Activated CD4-positive, alpha-beta T cell treated with anti-CD3 and anti-CD28 coated beads for 36 hours (primary cell): ENCODE measurements around the gene KRTAP4-12. TPM values are rescaled to one million over a fixed set of nuclear protein-coding genes. Genes with fewer than 3 reads are reported as not detected.
"Not testable (repeated sequence)": the region's sequence is repeated elsewhere in the genome, so short reads cannot be mapped to it uniquely, and the experiment has no call there.

Experiments used
- ATAC-seq: fragments of 200-7000 bp; cut with Tn5 transposase; one replicate; pipeline ENCODE4 v1.10.0; 2021; ENCODE audit warnings: mild to moderate bottlenecking, moderate library complexity
- CTCF ChIA-PET: fragments of 350-600 bp; sonication (Branson Sonifier 250); formaldehyde crosslinking; loops from one replicate; lab custom pipeline; 2021; ENCODE audit warnings: antibody characterized with exemption; lab: Charles Lee
- POLR2A ChIA-PET: fragments of 350-600 bp; sonication (Branson Sonifier 250); formaldehyde crosslinking; loops from one replicate; lab custom pipeline; 2021; ENCODE audit warnings: antibody characterized with exemption, inconsistent platforms; lab: Charles Lee
- DNase-seq: peaks from one replicate; pipeline ENCODE4 v3.0.0-alpha.2; 2020
- H3K27ac Mint-ChIP-seq: one replicate; pipeline ENCODE4 v1.8.0; 2021; ENCODE audit warnings: mixed read lengths
- H3K27me3 Mint-ChIP-seq: one replicate; pipeline ENCODE4 v1.8.0; 2021; ENCODE audit warnings: mixed read lengths
- H3K36me3 Mint-ChIP-seq: one replicate; pipeline ENCODE4 v1.8.0; 2021; ENCODE audit warnings: low read depth, mixed read lengths
- H3K4me1 Mint-ChIP-seq: one replicate; pipeline ENCODE4 v1.8.0; 2021; ENCODE audit warnings: mixed read lengths
- H3K4me3 Mint-ChIP-seq: one replicate; pipeline ENCODE4 v1.8.0; 2021; ENCODE audit warnings: mild to moderate bottlenecking, moderate library complexity, mixed read lengths
- H3K9me3 Mint-ChIP-seq: one replicate; pipeline ENCODE4 v1.8.0; 2021; ENCODE audit warnings: low read depth, mixed read lengths
- intact Hi-C, 2 experiments: fragments of 100-400 bp; cut with DNase I in 1 of 2; cut with micrococcal nuclease in 1 of 2; formaldehyde crosslinking; loops; one replicate each; pipeline versions ENCODE4 v1.14.2 to v1.15.1; 2022 to 2024; cut with DNase I, micrococcal nuclease
- total RNA-seq, 2 experiments: library from RNA; stranded (reverse); gene quantifications; one replicate each; pipeline ENCODE4 v1.2.3, GENCODE V29; 2021

Gene KRTAP4-12
- total RNA-seq, 2 experiments from 2014 or later = not detected

DNA sequence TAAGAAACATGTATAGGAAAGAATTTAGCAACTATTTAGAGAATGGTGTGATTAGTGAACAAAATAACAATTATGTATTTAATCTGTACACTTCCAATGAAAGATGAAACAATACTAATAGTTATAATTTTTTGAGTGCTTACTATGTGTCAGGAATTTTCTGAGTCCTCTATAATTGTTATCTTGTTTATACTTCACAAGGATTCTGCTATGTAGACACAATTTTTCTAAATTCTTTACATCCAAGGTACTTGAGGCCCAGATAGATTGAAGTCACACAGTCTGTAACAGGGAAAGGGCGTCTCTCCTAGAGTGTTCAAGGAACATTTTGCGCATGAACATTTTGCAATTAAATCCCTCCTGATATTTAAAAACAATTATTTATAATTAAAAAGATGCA lies 1.1 kb upstream of the KRTAP4-12 start:
- H3K4me1 Mint-ChIP-seq = peaks cover 48% of the 10 kb centered on the region
- no peaks in the 10 kb centered on the region for H3K27me3 Mint-ChIP-seq
- CTCF ChIA-PET = no interaction called here
- H3K4me3 Mint-ChIP-seq = no peak overlapping the region
- peaks cover 3% of the 10 kb centered on the region for H3K9me3 Mint-ChIP-seq
- no peak overlapping the region for H3K27ac Mint-ChIP-seq
- DNase-seq (no peak), ATAC-seq (no peak)
- POLR2A ChIA-PET = no interaction called here
- intact Hi-C loops = loop anchor here in 1 of 2 experiments (5.0 kb wide), 1 partner anchor 212 kb away; no protein-coding TSS in a partner anchor
- peaks cover 3% of the 10 kb centered on the region for H3K36me3 Mint-ChIP-seq

DNA sequence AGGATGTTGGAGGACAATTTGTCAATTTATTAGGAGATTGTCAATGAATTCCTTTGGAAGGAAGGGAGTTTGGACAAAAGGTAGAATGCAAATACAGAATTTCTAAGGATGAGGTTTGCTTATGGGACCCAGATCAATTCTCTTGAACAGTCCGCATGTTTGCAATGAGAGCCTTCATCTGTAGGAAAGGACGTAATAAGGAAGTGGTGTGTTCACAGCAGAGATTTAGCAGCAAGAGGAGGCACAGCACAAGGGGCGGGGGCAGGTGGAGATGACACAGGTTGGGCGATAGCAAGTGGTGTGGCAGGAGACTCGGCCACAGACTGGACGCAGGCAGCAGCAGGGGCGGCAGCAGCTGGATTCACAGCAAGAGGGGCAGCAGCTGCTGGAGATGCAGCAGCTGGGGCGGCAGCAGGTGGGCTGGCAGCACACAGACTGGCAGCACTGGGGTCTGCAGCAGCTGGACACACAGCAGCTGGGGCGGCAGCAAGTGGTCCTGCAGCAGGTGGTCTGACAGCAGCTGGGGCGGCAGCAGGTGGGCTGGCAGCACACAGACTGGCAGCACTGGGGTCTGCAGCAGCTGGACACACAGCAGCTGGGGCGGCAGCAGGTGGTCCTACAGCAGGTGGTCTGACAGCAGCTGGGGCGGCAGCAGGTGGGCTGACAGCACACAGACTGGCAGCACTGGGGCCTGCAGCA lies 541 bp downstream of the KRTAP4-12 start:
- DNase-seq, H3K4me3 Mint-ChIP-seq, intact Hi-C loops, H3K9me3 Mint-ChIP-seq, ATAC-seq, H3K36me3 Mint-ChIP-seq, H3K27me3 Mint-ChIP-seq, POLR2A ChIA-PET: not testable (repeated sequence)
- CTCF ChIA-PET = interaction anchor here (0.6 kb wide), 1 partner anchor 88 kb away, joined by 3 read pairs; no protein-coding TSS in a partner anchor
- Mint-ChIP-seq H3K27ac (peak overlapping the region; percentile 55), H3K4me1 (peaks cover 55% of the 10 kb centered on the region)

DNA sequence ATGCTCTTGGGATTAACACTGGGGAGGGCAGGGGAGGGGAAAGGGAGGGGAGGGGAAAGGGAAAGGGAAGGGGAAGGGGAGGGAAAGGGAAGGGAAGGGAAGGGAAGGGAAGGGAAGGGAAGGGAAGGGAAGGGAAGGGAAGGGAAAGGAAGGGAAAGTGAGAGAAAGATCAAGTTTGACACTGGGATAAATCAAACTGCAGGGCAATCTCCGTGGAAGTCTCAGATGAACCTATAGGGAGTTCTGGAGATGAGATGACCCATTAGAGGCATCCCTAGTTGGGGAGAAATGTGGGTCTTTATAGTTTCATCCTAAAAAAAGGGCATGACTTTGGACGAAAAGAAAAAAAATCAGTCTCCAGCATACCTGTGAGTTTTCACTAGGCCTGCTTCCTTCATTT lies 2.2 kb downstream of the KRTAP4-12 start:
- Mint-ChIP-seq H3K9me3 (peaks cover 3% of the 10 kb centered on the region), H3K36me3 (peaks cover 3% of the 10 kb centered on the region), H3K27ac (no peak overlapping the region), H3K4me1 (peaks cover 55% of the 10 kb centered on the region), H3K4me3 (no peak overlapping the region), H3K27me3 (peaks cover 3% of the 10 kb centered on the region)
- intact Hi-C loops = no loop called here
- ChIA-PET POLR2A (no interaction called here), CTCF (interaction anchor here (1.6 kb wide), 1 partner anchor 201 kb away, joined by 3 read pairs; no protein-coding TSS in a partner anchor)
- ATAC-seq (no peak), DNase-seq (no peak)

DNA sequence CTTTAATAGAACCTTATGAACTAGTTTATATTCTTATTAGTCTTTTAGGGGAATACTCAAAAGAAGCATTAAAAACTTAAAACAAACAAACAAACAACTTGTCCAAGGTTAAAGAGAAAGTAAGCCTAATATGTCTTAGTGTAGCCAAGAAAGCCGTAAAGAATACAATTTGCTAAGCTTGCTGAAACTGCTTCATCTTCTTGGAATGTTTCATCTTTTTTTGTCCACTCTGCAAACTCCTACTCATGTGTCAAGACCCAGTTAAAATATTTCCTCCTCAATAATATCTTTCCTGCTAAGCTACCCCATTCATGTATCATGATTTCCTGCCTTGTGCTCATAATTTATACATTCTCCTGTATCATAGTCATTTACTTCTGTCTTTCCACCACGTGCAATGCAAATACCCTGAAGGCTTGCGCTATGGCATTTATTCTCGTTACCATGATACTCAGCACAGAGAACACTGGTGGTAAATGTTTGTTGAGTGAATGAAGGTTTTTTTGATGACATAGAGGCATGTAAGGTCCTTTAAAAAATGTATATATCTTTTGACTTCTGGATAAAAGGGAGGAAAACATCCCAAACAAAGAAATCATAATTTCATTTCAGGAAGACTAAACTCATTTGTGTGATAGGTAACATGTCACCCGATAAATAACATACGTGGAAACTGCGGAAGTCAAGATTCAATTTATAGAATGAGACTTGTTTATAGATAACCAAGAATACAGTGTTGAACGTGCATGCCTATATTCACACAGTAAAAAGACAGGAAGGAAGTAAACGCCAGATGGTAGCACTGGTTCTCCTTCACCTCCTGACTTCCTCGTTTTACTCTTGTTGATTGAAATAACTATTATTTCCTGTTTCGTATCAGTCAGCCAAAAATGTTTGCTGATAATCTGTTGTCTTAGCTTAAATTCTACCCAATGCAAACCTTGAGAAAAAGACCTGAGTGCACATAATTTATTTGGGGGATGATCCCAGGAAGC lies 4.0 kb downstream of the KRTAP4-12 start:
- H3K4me3 Mint-ChIP-seq = peak overlapping the region; percentile 45
- H3K27me3 Mint-ChIP-seq, DNase-seq, CTCF ChIA-PET, H3K36me3 Mint-ChIP-seq, H3K9me3 Mint-ChIP-seq, intact Hi-C loops, ATAC-seq, POLR2A ChIA-PET: not testable (repeated sequence)
- peak overlapping the region; percentile 89 for H3K27ac Mint-ChIP-seq
- peaks cover 43% of the 10 kb centered on the region for H3K4me1 Mint-ChIP-seq

DNA sequence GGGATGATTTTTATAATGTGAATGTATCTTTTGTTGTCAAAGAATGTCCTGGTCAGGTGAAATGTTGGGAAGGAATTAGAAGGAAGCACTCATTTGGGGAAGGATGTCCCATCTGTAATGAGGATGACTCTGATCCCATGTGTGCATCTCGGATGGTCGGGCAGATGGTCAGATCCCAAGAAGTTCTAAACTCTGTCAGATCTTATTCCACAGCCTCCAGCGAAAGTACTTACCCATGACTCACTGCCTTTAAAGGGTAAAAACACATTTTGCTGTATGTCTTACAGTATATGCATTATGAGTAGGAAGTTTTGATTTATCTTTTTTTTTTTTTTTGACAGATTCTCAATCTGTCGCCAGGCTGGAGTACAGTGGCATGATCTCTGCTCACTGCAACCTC lies 5.3 kb downstream of the KRTAP4-12 start:
- Mint-ChIP-seq H3K27ac (no peak overlapping the region), H3K27me3 (peaks cover 3% of the 10 kb centered on the region), H3K4me3 (no peak overlapping the region), H3K4me1 (peaks cover 31% of the 10 kb centered on the region), H3K9me3 (peaks cover 3% of the 10 kb centered on the region), H3K36me3 (peaks cover 3% of the 10 kb centered on the region)
- POLR2A ChIA-PET = no interaction called here
- ATAC-seq (peak; percentile 39), DNase-seq (no peak)
- intact Hi-C loops = no loop called here
- CTCF ChIA-PET = no interaction called here

DNA sequence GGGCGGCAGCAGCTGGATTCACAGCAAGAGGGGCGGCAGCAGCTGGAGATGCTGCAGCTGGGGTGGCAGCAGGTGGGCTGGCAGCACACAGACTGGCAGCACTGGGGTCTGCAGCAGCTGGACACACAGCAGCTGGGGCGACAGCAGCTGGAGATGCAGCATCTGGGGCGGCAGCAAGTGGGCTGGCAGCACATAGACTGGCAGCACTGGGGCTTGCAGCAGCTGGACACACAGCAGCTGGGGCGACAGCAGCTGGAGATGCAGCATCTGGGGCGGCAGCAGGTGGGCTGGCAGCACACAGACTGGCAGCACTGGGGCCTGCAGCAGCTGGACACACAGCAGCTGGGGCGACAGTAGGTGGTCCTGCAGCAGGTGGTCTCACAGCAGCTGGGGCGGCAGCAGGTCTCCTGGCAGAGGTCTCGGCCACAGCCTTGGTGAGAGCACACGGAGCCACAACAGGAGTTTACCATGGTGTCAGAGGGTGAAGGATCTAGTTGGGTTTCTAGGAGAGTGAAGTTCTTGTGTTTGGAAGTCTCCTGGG lies 6.1 kb downstream of the KRTAP4-12 start, which contains the start of gene KRTAP4-11:
KRTAP4-11 (minus strand) TSS at position 528 of the 541 bp plus-strand sequence; CDS start at position 470, 58 bp downstream.
- H3K36me3 Mint-ChIP-seq, intact Hi-C loops, DNase-seq, H3K4me3 Mint-ChIP-seq, ATAC-seq, POLR2A ChIA-PET, H3K9me3 Mint-ChIP-seq, H3K27me3 Mint-ChIP-seq, CTCF ChIA-PET, H3K27ac Mint-ChIP-seq: not testable (repeated sequence)
- peaks cover 24% of the 10 kb centered on the region for H3K4me1 Mint-ChIP-seq

DNA sequence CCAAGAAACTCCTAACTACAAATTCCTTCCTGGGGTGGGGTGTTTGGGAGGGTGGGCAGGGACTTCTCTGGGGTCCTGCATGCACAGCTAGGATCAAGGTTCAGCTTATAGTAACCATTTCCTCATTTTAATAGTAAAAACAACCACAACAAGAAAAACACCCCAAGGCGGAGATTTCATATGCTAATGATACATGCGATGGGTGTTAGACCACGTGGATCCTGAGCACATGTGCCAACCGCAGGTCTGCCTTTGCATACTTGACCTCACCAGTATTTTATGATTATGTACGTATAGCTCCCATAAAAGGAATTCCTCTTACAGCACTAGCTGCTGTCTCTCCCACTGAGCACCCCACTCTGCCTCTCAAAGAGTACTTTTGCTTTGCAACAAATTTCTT lies 7.7 kb downstream of the KRTAP4-12 start:
- intact Hi-C loops = no loop called here
- no peak for DNase-seq
- H3K27ac Mint-ChIP-seq = no peak overlapping the region
- peaks cover 5% of the 10 kb centered on the region for H3K9me3 Mint-ChIP-seq
- ChIA-PET CTCF (no interaction called here), POLR2A (no interaction called here)
- no peak for ATAC-seq
- H3K4me3 Mint-ChIP-seq = no peak overlapping the region
- peaks cover 3% of the 10 kb centered on the region for H3K27me3 Mint-ChIP-seq
- peaks cover 5% of the 10 kb centered on the region for H3K36me3 Mint-ChIP-seq
- H3K4me1 Mint-ChIP-seq = peaks cover 22% of the 10 kb centered on the region

DNA sequence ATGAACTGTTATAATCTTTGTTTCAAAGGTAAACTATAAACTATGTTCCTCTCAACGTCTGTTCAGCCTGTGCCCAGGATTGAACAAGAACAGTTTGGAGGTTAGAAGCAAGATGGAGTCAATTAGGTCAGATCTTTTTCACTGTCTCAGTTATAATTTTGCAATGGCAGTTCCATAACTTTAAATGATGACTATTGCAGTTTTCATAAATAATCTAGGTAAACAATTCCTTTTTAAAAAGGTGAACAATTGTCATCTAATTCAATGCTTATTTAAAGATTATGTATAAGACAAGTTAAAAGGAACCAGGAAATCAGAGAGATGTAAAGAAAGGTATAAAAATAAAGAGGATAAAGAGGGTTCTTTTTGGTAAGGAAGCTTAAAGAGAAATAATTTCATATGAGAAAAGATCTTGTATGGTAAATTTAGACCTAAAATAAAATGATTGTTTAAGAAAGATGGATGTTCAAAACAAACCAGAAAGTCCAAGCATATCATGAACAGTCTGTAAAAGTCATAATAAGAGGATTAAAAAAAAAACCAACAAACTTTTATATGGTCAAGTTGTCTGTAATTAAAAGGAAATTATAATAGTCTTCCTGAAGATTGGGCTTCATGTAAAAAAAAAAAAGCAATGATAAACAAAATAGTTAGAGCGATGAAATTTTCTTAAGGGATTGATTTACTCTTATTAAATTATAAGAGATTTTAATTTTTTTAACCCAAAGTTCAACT lies 12.7 kb downstream of the KRTAP4-12 start:
- no peak overlapping the region for H3K4me3 Mint-ChIP-seq
- peaks cover 6% of the 10 kb centered on the region for H3K4me1 Mint-ChIP-seq
- peaks cover 6% of the 10 kb centered on the region for H3K9me3 Mint-ChIP-seq
- no peak overlapping the region for H3K27ac Mint-ChIP-seq
- ChIA-PET POLR2A (interaction anchor here (0.7 kb wide), 1 partner anchor 604 kb away, joined by 4 read pairs; no protein-coding TSS in a partner anchor), CTCF (interaction anchor here (0.6 kb wide), 1 partner anchor 87 kb away, joined by 3 read pairs; no protein-coding TSS in a partner anchor)
- intact Hi-C loops = no loop called here
- H3K36me3 Mint-ChIP-seq = peaks cover 2% of the 10 kb centered on the region
- DNase-seq = no peak
- ATAC-seq = no peak
- H3K27me3 Mint-ChIP-seq = peaks cover 4% of the 10 kb centered on the region

DNA sequence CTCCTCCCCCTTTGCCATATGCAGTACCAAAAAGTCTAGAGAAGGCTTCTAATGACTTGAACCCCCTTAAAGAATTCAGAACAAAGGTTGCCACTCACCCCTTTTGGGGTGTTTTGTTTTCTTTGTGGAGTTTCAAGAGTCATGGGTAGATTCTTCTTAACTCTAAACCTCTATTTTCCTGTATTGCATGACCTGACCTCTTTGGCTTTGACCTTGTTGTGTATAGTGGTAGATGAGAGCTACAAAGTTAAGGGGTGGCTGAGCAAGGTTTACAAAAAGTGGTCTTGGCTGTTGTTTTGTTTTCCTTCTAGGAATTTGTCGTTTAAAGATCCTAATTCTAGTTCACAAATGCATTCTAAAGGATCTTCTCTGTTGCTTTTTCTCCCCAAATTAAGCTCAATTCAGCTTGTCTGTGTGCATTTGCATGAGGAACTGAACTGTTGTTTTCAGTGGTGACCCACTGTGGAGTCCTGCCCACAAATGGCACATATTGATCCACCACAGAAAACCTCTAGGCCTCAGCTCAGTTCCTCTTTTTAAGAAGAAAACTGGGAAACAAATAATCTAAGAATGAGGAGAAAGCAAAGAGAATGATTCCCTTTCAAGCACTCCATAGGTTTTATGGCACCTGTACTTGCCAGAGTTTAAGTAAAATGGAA lies 15.1 kb downstream of the KRTAP4-12 start:
- CTCF ChIA-PET = interaction anchor here (0.7 kb wide), 1 partner anchor 51 kb away, joined by 3 read pairs; no protein-coding TSS in a partner anchor
- H3K27me3 Mint-ChIP-seq, H3K4me3 Mint-ChIP-seq, H3K27ac Mint-ChIP-seq, H3K36me3 Mint-ChIP-seq, intact Hi-C loops, POLR2A ChIA-PET, DNase-seq, H3K4me1 Mint-ChIP-seq, H3K9me3 Mint-ChIP-seq, ATAC-seq: not testable (repeated sequence)

DNA sequence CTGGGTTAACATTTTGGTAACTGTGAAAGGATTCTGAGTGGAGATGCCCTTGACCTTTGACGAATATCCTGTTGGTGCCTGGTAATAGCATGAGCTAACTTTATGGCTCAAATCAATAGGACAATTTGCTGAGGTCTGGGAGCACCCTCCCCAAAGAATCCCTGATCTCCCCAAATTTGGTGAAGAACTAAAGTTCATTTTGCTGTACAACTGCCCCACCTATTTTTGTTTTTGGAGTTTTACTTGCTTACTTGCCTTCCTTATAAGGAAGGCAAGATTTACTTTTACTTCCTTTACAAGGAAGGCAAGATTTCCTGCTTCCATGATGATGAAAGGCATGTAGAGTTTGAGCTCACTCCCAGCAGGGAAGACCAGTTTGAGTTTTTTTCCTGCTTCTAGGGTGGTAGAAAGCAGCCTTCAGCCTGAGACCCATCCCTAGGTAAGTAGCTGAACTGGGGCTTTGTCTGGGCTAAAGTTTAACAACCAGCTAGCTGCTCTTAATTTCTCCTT lies 16.0 kb downstream of the KRTAP4-12 start:
- Mint-ChIP-seq H3K4me1 (peaks cover 6% of the 10 kb centered on the region), H3K36me3 (no peaks in the 10 kb centered on the region), H3K27me3 (peaks cover 6% of the 10 kb centered on the region), H3K4me3 (no peak overlapping the region), H3K9me3 (peaks cover 5% of the 10 kb centered on the region), H3K27ac (no peak overlapping the region)
- ATAC-seq (no peak), DNase-seq (no peak)
- ChIA-PET CTCF (no interaction called here), POLR2A (no interaction called here)
- intact Hi-C loops = loop anchor here in 1 of 2 experiments (1.0 kb wide), 1 partner anchor 21 kb away; no protein-coding TSS in a partner anchor
